GM21526 (cell line): ENCODE data around the gene LARP4B.

Source experiments
- ATAC-seq: cut with Tn5 transposase; IDR thresholded peaks from one replicate; pipeline ENCODE4 v1.9.1; 2021; ENCODE audit warnings: moderate library complexity; ENCODE audit not compliant: unreplicated experiment, low FRiP score

LARP4B gene

GRCh38 chr10:927131-927530, 4.4 kb downstream of the LARP4B start:
- ATAC-seq = no peak

GRCh38 chr10:926075-926698, 5.3 kb downstream of the LARP4B start:
- no peak for ATAC-seq

GRCh38 chr10:924524-924859, 7.0 kb downstream of the LARP4B start:
- no peak for ATAC-seq

GRCh38 chr10:923844-924523, 7.5 kb downstream of the LARP4B start:
- no peak for ATAC-seq

GRCh38 chr10:921471-922414, 9.8 kb downstream of the LARP4B start:
- ATAC-seq = no peak

- no peak for ATAC-seq
Observed at GRCh38 chr10:920450-920849, 11.1 kb downstream of the LARP4B start.

GRCh38 chr10:919481-919880, 12.0 kb downstream of the LARP4B start:
- no peak for ATAC-seq

GRCh38 chr10:917999-918398, 13.5 kb downstream of the LARP4B start:
- ATAC-seq = no peak

- ATAC-seq = no peak
Observed at GRCh38 chr10:917416-917720, 14.1 kb downstream of the LARP4B start.

GRCh38 chr10:916716-917415, 14.6 kb downstream of the LARP4B start:
- ATAC-seq = no peak

- ATAC-seq = no peak
Observed at GRCh38 chr10:909831-910230, 21.7 kb downstream of the LARP4B start.

- no peak for ATAC-seq
Observed at GRCh38 chr10:905972-906371, 25.5 kb downstream of the LARP4B start.

GRCh38 chr10:905503-905902, 26.0 kb downstream of the LARP4B start:
- ATAC-seq = no peak

- ATAC-seq = no peak
Observed at GRCh38 chr10:904403-904802, 27.1 kb downstream of the LARP4B start.

GRCh38 chr10:898141-898540, 33.4 kb downstream of the LARP4B start:
- ATAC-seq = no peak

- ATAC-seq = no peak
Observed at GRCh38 chr10:896982-897381, 34.5 kb downstream of the LARP4B start.

- no peak for ATAC-seq
Observed at GRCh38 chr10:895324-895723, 36.2 kb downstream of the LARP4B start.

- ATAC-seq = no peak
Observed at GRCh38 chr10:878895-879294, 52.6 kb downstream of the LARP4B start.

- ATAC-seq = no peak
Observed at GRCh38 chr10:878333-878759, 53.2 kb downstream of the LARP4B start.

GRCh38 chr10:876438-876837, 55.1 kb downstream of the LARP4B start:
- no peak for ATAC-seq

GRCh38 chr10:873020-873419, 58.5 kb downstream of the LARP4B start:
- no peak for ATAC-seq
